GM18505 (cell line): ENCODE data around the gene NACC2.

Source experiments
- ATAC-seq: cut with Tn5 transposase; IDR thresholded peaks from one replicate; pipeline ENCODE4 v1.9.1; 2021; ENCODE audit not compliant: unreplicated experiment
- POLR2A ChIP-seq: IDR thresholded peaks from 4 replicates; pipeline ENCODE4 v1.6.1; 2011; ENCODE audit warnings: borderline replicate concordance; ENCODE audit not compliant: insufficient read depth, insufficient read length; ENCODE audit errors: extremely low read depth

Gene NACC2

DNA sequence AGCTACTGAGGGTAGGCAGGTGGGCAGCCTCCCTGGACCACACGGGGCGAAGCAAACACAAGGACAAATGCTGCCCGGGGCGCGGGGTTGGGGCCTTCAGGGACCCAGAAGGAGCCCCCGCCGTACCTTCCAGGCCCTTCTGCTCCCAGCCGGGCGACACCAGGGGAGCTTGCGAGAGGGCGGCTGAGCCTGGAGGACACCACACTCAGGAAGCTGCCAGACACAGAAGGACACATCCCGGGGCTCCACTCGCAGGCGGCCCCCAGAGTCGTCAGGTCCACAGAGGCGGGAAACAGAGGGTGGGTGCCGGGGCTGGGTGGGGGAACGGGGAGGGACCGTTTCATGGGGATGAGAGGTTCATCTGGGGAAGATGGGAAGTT lies 75.4 kb downstream of the NACC2 start:
- no peak for ATAC-seq
- no peak for TF ChIP-seq POLR2A

DNA sequence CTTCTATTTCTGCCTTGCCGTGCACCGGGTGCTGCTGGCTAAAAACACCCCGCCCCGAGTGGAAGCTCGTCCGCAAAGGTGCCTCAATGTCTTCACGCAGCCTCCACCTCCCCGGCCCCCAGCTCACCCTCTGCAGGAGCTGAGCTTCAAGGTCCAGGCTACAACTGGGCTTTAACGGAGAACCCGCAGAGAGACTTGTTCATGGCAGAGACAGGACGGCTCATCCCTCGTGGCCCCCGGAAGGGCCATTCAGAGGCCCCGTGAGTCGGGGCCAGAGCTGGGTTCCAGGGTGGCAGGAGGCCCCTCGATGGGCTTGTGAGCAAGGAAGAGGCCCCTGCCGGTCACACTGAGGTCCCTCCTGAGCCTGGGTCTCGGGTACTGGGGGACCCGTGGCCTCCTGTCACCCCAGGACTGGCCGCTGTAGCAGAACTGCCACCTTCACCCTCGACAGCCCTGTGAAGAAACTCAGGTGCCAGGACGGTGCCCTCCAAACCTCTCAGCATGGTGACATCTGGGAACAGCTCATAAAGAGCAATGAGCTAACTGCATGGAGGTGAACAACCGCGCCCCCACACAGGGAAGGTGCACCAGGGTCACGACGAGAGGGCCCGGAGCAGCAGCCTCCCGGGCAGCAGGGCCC lies 75.9 kb downstream of the NACC2 start:
- ATAC-seq, result no peak
- no peak for TF ChIP-seq POLR2A

DNA sequence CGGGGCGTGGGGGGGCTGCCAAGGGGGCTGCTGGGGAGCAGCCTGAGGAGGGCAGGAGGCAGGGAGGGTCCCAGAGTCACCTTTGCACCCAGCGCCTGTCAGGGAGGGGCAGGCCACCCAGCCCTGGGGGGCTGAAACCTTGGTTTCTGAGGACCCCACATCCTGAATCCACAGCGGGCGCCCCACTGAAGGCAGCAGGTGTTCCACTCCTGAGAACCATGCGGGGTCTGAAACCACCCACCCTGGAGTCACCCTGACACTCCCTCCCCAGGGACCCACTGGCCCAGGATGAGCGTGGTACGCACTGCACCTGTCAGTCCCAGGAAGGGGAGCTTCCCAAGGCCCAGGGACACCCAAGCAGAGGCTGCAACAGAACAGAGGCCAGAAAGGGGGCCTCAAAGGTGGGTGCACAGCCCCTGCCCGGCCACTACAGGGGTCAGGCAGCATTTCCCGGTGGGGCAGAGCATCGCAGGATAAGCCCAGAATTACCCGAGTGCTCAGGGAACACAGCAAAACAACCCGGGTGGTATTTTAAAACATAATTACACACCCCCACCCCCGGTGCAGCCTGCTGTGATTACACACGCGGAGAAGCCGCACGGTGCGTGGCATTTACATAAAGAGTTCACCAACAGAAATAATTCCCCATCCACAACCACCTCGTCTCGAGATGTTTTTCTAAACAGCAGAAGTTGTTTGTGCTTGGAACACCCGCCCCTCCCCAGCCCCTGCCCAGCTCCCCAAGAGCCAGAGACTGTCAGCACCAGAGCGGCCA lies 76.6 kb downstream of the NACC2 start:
- no peak for TF ChIP-seq POLR2A
- no peak for ATAC-seq

DNA sequence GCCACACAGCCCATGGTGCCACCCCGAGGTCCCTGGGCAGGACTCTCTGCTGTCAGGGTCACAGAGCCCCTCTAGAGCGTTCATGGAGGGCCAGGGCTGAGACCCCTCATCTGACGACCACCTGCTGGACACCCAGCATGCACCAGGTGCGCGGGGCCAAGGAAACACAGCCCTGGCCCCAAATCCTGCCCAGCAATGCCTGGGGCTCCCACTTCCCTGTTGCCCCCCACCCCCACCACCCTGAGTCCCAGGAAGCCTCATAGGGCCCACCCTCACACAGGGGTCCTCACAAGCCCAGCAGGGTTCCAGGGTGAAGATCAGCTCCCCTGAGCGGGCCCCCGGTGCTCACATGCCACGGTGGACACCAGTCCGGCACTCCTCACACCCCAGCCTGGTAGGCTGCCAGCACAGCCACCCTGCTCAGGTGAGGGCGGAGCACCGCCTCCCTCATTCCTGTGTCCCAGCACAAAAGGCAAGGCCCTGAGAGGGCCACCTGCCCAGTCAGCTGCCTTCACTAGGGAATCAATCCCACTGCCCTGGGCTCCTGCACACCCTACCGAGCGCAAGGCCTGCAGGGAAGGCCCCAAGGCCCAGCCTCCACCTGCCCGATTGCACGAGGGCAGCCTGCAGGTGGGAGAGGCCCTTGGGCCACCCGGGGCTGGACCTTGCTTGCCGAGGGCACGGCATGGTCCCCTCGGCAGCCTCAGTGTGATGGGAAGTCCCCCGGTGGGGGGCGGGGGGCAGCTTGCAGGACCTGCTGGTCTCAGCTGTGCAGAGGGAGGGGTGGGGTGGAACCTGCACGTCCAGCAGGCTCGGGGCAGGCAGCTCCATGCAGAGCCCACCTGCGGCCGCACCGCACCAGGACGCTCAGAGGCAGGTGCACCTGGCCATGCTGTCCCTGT lies 77.5 kb downstream of the NACC2 start:
- no peak for ATAC-seq
- TF ChIP-seq POLR2A, result no peak

DNA sequence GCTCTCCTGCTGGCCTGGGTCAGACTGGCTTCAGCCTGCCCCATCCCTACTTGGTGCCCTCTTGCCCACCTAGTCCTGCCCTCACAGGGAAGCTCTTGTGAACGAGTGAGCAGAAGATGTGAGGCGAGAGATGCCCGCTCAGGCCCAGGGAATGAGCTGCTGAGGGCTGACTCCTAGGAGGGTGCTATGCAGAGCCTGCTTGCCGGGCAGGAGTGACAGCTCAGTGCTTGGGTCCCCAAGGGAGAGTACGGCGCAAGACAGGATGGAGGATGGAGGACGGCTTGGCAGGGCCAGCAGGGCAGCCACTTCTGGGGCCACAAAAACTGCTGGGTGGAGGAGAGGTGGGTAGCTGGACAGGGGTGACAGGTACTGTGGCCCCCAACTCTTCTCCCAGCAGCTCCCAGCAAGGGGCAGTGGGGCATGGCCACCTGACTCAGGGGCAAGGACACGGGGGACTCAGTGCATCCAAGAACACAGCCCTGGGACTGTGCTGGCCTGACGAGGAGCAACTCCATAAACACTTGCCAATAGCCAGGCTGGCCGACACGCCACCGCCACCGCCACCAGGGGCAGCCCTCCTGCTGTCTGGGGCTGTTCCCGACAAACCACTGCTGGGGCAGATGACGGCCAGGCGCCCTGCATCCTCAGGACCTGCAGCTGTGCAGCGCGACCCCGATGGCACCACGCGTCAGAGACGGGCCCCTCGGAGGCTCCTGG lies 78.4 kb downstream of the NACC2 start:
- no peak for TF ChIP-seq POLR2A

DNA sequence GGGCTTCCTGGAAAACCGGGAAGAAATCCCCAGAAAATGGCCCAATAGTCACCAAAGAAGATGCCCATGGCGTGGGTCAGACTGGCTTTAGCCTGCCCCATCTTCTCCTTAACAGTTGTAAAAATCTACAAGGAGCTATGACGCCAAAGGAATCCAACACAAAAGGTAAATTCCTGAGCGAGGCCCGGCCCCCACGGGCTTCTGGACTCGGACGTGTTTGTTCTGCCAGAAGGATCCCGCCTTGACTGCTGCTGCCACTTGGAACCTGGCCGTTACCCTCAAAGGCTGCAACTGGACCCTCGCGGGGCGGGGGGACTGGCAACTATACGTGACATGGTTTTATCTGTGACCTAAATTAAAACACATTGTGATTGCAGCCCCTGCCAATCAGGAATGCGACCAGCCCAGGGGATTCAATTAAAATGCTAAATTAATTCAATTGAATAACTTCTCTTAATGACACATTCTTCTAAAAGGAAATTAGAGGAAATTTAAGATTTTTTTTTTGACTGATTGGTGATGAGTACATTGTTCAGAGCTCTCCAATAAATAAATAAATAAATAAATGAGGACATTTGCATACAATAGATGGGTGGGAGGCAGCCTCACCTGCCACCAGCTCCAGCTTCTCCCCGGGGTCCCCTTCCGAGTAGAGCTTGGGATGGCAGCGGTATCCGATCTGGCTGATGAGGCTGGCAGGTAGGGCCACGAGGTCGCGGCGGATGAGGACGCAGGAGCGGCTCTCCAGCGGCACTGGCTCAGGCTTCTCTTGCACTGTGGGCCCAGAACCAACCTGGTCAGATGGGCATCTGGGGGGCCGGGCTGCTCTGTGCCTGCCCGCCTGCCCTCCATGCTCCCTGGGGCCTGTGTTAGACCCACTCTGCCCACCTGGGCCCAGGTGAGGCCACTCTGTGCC lies 79.2 kb downstream of the NACC2 start:
- ATAC-seq, result no peak
- no peak for TF ChIP-seq POLR2A

More for the DNA sequence above, 78.4 kb downstream of the NACC2 start:
- no peak for ATAC-seq

DNA sequence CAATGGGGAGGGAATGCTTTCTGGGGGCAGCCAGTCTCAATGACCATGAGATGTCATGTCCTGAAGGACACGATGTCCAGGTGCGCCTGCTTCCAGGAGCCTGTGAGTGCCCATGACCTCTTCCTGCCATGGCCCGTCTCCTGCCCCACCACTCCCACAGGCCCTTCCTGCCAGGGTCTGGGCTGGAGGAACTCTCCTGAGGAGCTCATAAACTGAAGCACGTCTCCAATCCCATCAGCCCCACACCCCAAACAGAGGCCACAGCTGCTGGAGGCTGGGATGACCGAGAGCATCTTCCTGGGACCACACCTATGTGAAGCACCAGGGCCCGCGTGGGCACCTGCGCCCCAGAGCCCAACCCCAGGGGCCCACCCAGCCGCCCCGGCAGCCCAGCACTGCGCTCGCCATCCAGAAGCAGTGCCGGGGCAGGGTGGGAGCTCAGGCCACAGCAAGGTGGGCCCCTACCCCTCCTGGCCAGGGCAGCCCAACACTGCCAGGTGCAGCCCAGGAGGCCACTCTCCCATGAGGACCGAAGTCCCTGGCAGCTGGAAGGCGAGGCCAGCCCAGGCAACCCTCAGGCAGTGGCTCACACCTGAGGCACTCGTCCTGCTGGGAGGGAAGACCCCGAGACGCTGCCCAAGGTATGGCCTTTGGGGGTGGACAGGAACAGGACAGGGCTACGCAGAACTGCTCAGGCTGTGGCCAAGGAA lies 80.0 kb downstream of the NACC2 start:
- ATAC-seq, result no peak
- no peak for TF ChIP-seq POLR2A

DNA sequence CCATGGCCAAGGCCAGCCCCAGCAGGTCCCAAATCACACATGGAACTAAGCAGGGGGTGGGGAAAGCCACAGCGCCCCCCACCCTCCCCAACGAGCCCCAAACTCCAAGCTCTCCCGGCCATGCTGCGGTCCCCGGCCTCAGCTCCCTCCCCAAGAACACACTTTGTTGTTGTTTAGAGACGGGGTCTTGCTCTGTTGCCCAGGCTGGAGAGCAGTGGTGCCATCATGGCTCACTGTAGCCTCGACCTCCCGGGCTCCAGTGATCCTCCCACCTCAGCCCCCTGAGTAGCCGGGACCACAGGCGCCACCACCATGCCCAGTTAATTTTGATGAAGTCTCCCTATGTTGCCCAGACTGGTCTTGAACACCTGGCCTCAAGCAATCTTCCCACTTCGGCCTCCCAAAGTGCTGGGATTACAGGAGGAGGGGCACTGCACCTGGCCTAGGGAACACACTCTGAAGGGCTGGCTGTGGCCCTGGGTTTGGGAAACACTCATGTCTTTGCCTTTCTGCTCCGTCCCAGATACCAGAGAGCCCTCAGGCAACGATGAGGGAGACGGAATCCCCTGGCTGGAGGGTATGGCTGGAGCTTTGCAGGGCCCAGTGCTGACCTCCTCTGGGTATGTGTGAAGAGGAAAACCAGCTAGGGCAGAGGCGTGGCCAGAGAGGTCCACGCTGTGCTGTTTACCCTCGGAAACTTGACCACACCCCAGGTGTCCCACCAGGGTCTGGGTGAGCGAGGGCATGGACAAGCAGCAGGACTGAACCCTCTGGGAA lies 80.8 kb downstream of the NACC2 start:
- no peak for ATAC-seq
- TF ChIP-seq POLR2A, result no peak

DNA sequence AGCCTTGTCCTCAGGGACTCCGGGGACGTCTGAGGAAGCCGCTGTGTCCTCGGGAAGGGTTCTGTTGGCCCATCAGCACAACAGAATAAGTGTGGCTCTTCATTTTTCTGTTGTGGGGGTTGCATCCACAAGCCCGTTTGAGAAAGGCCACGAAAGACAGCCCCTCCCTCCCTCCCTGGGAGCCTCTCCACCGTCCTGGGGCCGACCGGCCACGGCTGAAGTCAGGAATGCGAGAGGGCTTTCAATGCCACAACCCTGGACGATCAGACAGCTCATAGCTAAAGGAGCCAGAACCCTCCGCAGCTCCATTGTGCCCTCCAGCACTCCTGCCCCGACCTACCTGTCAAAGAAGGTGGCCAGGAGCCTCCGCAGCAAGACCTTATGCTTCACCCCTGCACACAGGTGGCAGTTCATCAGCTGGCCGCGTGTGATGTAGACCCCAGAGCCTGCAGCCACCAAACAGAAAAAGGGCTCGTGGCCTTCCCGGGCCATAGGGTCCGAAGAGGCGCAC lies 81.5 kb downstream of the NACC2 start:
- no peak for TF ChIP-seq POLR2A
- no peak for ATAC-seq

DNA sequence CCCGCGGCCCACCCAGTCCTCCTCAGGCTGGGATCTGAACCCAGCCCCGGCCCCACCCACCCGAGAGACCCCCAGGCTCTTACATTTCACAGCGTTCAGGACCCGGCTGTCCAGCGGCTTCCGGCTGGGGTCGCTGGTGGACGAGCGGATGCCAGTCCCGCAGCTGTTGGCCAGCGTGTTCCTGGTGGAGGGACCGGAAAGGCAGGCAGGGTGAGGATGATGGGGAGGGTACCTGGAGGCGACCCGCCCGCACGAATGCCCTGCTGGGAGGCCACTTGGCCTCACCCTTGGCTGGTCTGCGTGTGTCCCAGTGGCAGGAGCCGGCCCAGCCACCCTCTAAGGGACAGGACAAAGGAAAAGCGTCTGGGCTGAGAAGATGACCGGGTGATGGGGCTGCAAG lies 82.0 kb downstream of the NACC2 start:
- no peak for ATAC-seq
- no peak for TF ChIP-seq POLR2A

DNA sequence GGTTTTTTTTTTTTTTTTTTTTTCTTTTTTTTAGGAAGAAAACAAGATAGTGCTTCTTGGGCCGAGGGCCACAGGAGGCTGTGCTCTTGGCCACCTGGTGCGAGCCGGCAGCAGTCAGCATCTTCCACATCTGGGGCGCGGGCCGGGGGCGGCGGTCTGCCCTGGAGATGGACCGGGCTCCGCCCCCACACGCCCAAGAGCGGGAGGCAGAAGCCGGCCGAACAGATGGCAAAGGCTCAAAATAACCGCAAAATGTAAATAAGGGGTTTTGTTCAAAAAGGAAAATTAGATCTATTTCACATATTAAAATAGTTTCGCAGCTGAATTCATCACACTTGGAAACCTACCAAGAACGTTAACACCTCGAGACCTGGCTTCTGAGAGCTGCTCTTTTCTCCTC lies 82.4 kb downstream of the NACC2 start:
- TF ChIP-seq POLR2A, result no peak
- no peak for ATAC-seq
